OCI-LY3 (cell line): ENCODE data around the gene ALOX15.
"Not testable (repeated sequence)": the region's sequence is repeated elsewhere in the genome, so short reads cannot be mapped to it uniquely, and the experiment has no call there.

Experiments
- H2AFZ ChIP-seq: fragments of 200-600, 300-600 bp; shearing (Covaris generic); 2 replicates; pipeline ENCODE4 v1.6.0; 2014; ENCODE audit warnings: antibody characterized with exemption, low read depth, low read length
- H3K27ac ChIP-seq: fragments of 200-600, 300-600 bp; sonication (generic); 2 replicates; pipeline ENCODE4 v1.5.1; 2014; ENCODE audit warnings: mild to moderate bottlenecking, low read length, moderate library complexity, mixed read lengths
- H3K27me3 ChIP-seq: fragments of 200-600, 300-600 bp; sonication (generic); 2 replicates; pipeline ENCODE4 v1.6.1; 2014; ENCODE audit warnings: low read depth, low read length, mixed read lengths
- H3K36me3 ChIP-seq: fragments of 200-600, 300-600 bp; sonication (generic); replicated peaks from 2 replicates; pipeline ENCODE3; 2014; ENCODE audit warnings: low read depth, low read length, mixed read lengths
- H3K4me1 ChIP-seq: fragments of 300-600, 200-600 bp; sonication (generic); 2 replicates; pipeline ENCODE4 v1.6.1; 2014; ENCODE audit warnings: low read length, mixed read lengths
- H3K4me2 ChIP-seq: fragments of 200-600, 300-600 bp; sonication (generic); 2 replicates; pipeline ENCODE4 v1.6.1; 2014; ENCODE audit warnings: low read length, mixed read lengths
- H3K4me3 ChIP-seq: fragments of 300-600, 200-600 bp; sonication (generic); 2 replicates; pipeline ENCODE4 v1.5.1; 2014; ENCODE audit warnings: antibody characterized with exemption, mild to moderate bottlenecking, low read length, moderate library complexity
- H3K79me2 ChIP-seq: fragments of 300-600, 200-600 bp; shearing (Covaris generic); 2 replicates; pipeline ENCODE4 v1.6.1; 2014; ENCODE audit warnings: mild to moderate bottlenecking, low read length, mixed read lengths
- H3K9ac ChIP-seq: fragments of 300-600, 200-600 bp; shearing (Covaris generic); 2 replicates; pipeline ENCODE4 v1.6.0; 2014; ENCODE audit warnings: mild to moderate bottlenecking, low read length, moderate library complexity
- H3K9me3 ChIP-seq: fragments of 200-600, 300-600 bp; shearing (Covaris generic); 2 replicates; pipeline ENCODE4 v1.6.1; 2014; ENCODE audit warnings: low read length, mixed read lengths; ENCODE audit not compliant: insufficient read depth
- H4K20me1 ChIP-seq: fragments of 200-600, 300-600 bp; sonication (generic); 2 replicates; pipeline ENCODE4 v1.6.1; 2016; ENCODE audit warnings: low read length, mixed read lengths; ENCODE audit not compliant: insufficient read depth
- CTCF ChIP-seq: fragments of 200-600, 300-600 bp; sonication (generic); IDR thresholded peaks from 2 replicates; pipeline ENCODE4 v1.5.1; 2014; ENCODE audit warnings: antibody characterized with exemption, low read length, low read depth
- EZH2phosphoT487 ChIP-seq: fragments of 200-600 bp; shearing (Covaris generic); IDR thresholded peaks from 2 replicates; pipeline ENCODE4 v1.6.1; 2018; ENCODE audit warnings: antibody characterized with exemption, mixed run types, low read depth

The ALOX15 gene

GRCh38 chr17:4607773-4608187, 33.7 kb downstream of the ALOX15 start:
- H3K4me2 ChIP-seq = no peak overlapping the region

GRCh38 chr17:4607261-4607741, 34.2 kb downstream of the ALOX15 start:
- H3K27ac ChIP-seq = no peak overlapping the region
- H3K79me2 ChIP-seq = no peaks in the 10 kb centered on the region
- H3K9ac ChIP-seq = no peak overlapping the region
- peaks cover 25% of the 10 kb centered on the region for H3K27me3 ChIP-seq
- H3K4me1 ChIP-seq = no peaks in the 10 kb centered on the region
- no peak overlapping the region for H3K4me2 ChIP-seq
- no peaks in the 10 kb centered on the region for H3K9me3 ChIP-seq
- H3K36me3 ChIP-seq = no peaks in the 10 kb centered on the region
- no peak overlapping the region for H2AFZ ChIP-seq
- no peaks in the 10 kb centered on the region for H4K20me1 ChIP-seq
- no peak overlapping the region for H3K4me3 ChIP-seq
- TF ChIP-seq EZH2phosphoT487 = no peak
- no peak for TF ChIP-seq CTCF

More at GRCh38 chr17:4607773-4608187, 33.7 kb downstream of the ALOX15 start:
- no peaks in the 10 kb centered on the region for H3K4me1 ChIP-seq
- H2AFZ ChIP-seq = no peak overlapping the region
- no peak overlapping the region for H3K4me3 ChIP-seq
- peaks cover 25% of the 10 kb centered on the region for H3K27me3 ChIP-seq
- TF ChIP-seq CTCF = no peak
- no peak for TF ChIP-seq EZH2phosphoT487
- no peak overlapping the region for H3K9ac ChIP-seq
- H4K20me1 ChIP-seq = no peaks in the 10 kb centered on the region
- H3K36me3 ChIP-seq = no peaks in the 10 kb centered on the region
- no peaks in the 10 kb centered on the region for H3K9me3 ChIP-seq
- H3K27ac ChIP-seq = no peak overlapping the region
- H3K79me2 ChIP-seq = no peaks in the 10 kb centered on the region

- no peak overlapping the region for H2AFZ ChIP-seq
- no peaks in the 10 kb centered on the region for H4K20me1 ChIP-seq
- no peak overlapping the region for H3K4me3 ChIP-seq
- H3K27ac ChIP-seq = no peak overlapping the region
- H3K9ac ChIP-seq = no peak overlapping the region
- TF ChIP-seq CTCF (no peak), EZH2phosphoT487 (no peak)
- no peaks in the 10 kb centered on the region for H3K36me3 ChIP-seq
- H3K27me3 ChIP-seq = peaks cover 25% of the 10 kb centered on the region
- H3K9me3 ChIP-seq = no peaks in the 10 kb centered on the region
- H3K4me2 ChIP-seq = no peak overlapping the region
- no peaks in the 10 kb centered on the region for H3K79me2 ChIP-seq
- no peaks in the 10 kb centered on the region for H3K4me1 ChIP-seq
Observed at GRCh38 chr17:4605826-4606225, 35.7 kb downstream of the ALOX15 start.

- H2AFZ ChIP-seq, H3K4me2 ChIP-seq, H3K36me3 ChIP-seq, H3K27ac ChIP-seq, H4K20me1 ChIP-seq, H3K9me3 ChIP-seq, H3K4me3 ChIP-seq, H3K9ac ChIP-seq, H3K79me2 ChIP-seq, H3K4me1 ChIP-seq: not testable (repeated sequence)
- H3K27me3 ChIP-seq = peaks cover 19% of the 10 kb centered on the region
Observed at GRCh38 chr17:4604736-4605135, 36.7 kb downstream of the ALOX15 start.

GRCh38 chr17:4604111-4604644, 37.3 kb downstream of the ALOX15 start:
- Histone ChIP-seq H3K4me3 (no peak overlapping the region), H3K9me3 (no peaks in the 10 kb centered on the region), H3K4me1 (no peaks in the 10 kb centered on the region), H3K27me3 (peaks cover 14% of the 10 kb centered on the region; the same call in 1 of the 2 replicates), H3K9ac (no peak overlapping the region), H3K79me2 (no peaks in the 10 kb centered on the region), H3K4me2 (no peak overlapping the region), H3K36me3 (no peaks in the 10 kb centered on the region), H4K20me1 (no peaks in the 10 kb centered on the region), H2AFZ (no peak overlapping the region), H3K27ac (no peak overlapping the region)
- TF ChIP-seq EZH2phosphoT487 (no peak), CTCF (no peak)
